H9 (cell line): ENCODE results near the gene TMPRSS2. TPM values are rescaled to one million over a fixed set of nuclear protein-coding genes. Genes with fewer than 3 reads are reported as not detected.

Source experiments
- DNase-seq: peaks from one replicate; pipeline ENCODE4 v3.0.0-alpha.2; 2017
- H2AFZ ChIP-seq: one replicate; pipeline ENCODE4 v1.6.1; 2013; ENCODE audit warnings: mild to moderate bottlenecking, low read length, control low read depth, moderate library complexity
- H2AK5ac ChIP-seq: 2 replicates; pipeline ENCODE4 v1.6.1; 2013; ENCODE audit warnings: low read length, control low read depth, mixed read lengths; ENCODE audit not compliant: insufficient read length
- H2BK120ac ChIP-seq: one replicate; pipeline ENCODE4 v1.6.1; 2013; ENCODE audit warnings: low read depth, mild to moderate bottlenecking, low read length, control low read depth, inconsistent platforms; ENCODE audit not compliant: poor library complexity, severe bottlenecking
- H2BK12ac ChIP-seq: 2 replicates; pipeline ENCODE4 v1.6.1; 2013; ENCODE audit warnings: low read length, control low read depth, mixed read lengths, low read depth; ENCODE audit not compliant: insufficient read length
- H2BK15ac ChIP-seq: 2 replicates; pipeline ENCODE4 v1.6.1; 2013; ENCODE audit warnings: low read depth, low read length, control low read depth
- H2BK20ac ChIP-seq: one replicate; pipeline ENCODE4 v1.6.1; 2013; ENCODE audit warnings: low read depth, mild to moderate bottlenecking, low read length, control low read depth, inconsistent platforms; ENCODE audit not compliant: poor library complexity, severe bottlenecking
- H2BK5ac ChIP-seq: 2 replicates; pipeline ENCODE4 v1.6.1; 2013; ENCODE audit warnings: low read length, control low read depth, mixed read lengths; ENCODE audit not compliant: insufficient read length
- H3K14ac ChIP-seq: 2 replicates; pipeline ENCODE4 v1.6.1; 2013; ENCODE audit warnings: low read length, control low read depth; ENCODE audit not compliant: insufficient read depth
- H3K18ac ChIP-seq: 2 replicates; pipeline ENCODE4 v1.6.1; 2013; ENCODE audit warnings: low read depth, mild to moderate bottlenecking, mixed read lengths, low read length, control low read depth; ENCODE audit not compliant: insufficient read length
- H3K23ac ChIP-seq: 2 replicates; pipeline ENCODE4 v1.6.1; 2013; ENCODE audit warnings: low read length, control low read depth, mixed read lengths, low read depth; ENCODE audit not compliant: insufficient read length
- H3K23me2 ChIP-seq: 2 replicates; pipeline ENCODE4 v1.6.1; 2013; ENCODE audit warnings: low read depth, mild to moderate bottlenecking, mixed read lengths, low read length, control low read depth; ENCODE audit not compliant: insufficient read length, poor library complexity, severe bottlenecking
- H3K27ac ChIP-seq: 2 replicates; pipeline ENCODE4 v1.5.1; 2013; ENCODE audit warnings: low read length, control low read depth, mixed read lengths, low read depth; ENCODE audit not compliant: insufficient read length
- H3K27me3 ChIP-seq: 2 replicates; pipeline ENCODE4 v1.6.1; 2013; ENCODE audit warnings: low read length, control low read depth, inconsistent platforms; ENCODE audit not compliant: insufficient read depth
- H3K4ac ChIP-seq: 2 replicates; pipeline ENCODE4 v1.6.1; 2013; ENCODE audit warnings: low read depth, mild to moderate bottlenecking, control low read depth, inconsistent platforms, low read length, moderate library complexity
- H3K4me1 ChIP-seq: 2 replicates; pipeline ENCODE4 v1.6.1; 2013; ENCODE audit warnings: low read length, control low read depth, inconsistent platforms; ENCODE audit not compliant: insufficient read depth
- H3K4me2 ChIP-seq: 2 replicates; pipeline ENCODE4 v1.6.1; 2013; ENCODE audit warnings: low read length, control low read depth, mixed read lengths; ENCODE audit not compliant: insufficient read length, insufficient read depth
- H3K56ac ChIP-seq: 2 replicates; pipeline ENCODE4 v1.6.1; 2013; ENCODE audit warnings: low read depth, mild to moderate bottlenecking, mixed read lengths, low read length, control low read depth; ENCODE audit not compliant: insufficient read length
- H3K79me1 ChIP-seq: 2 replicates; pipeline ENCODE4 v1.6.1; 2013; ENCODE audit warnings: low read depth, mild to moderate bottlenecking, moderate library complexity, low read length, control low read depth, inconsistent platforms; ENCODE audit not compliant: insufficient read depth, poor library complexity, severe bottlenecking
- H3K79me2 ChIP-seq: 2 replicates; pipeline ENCODE4 v1.6.1; 2013; ENCODE audit warnings: low read length, control low read depth, inconsistent platforms; ENCODE audit not compliant: insufficient read depth
- H3K9ac ChIP-seq: 2 replicates; pipeline ENCODE4 v1.6.1; 2013; ENCODE audit warnings: low read length, control low read depth, mixed read lengths; ENCODE audit not compliant: insufficient read length; ENCODE audit errors: extremely low read depth
- H3K9me3 ChIP-seq: one replicate; pipeline ENCODE4 v1.6.1; 2013; ENCODE audit warnings: low read depth, low read length, inconsistent platforms; ENCODE audit not compliant: control insufficient read depth
- H3T11ph ChIP-seq: one replicate; pipeline ENCODE4 v1.6.1; 2013; ENCODE audit warnings: mild to moderate bottlenecking, low read length, control low read depth, inconsistent platforms
- H4K20me1 ChIP-seq: one replicate; pipeline ENCODE4 v1.6.1; 2013; ENCODE audit not compliant: control insufficient read depth, insufficient read length, insufficient read depth
- H4K5ac ChIP-seq: 2 replicates; pipeline ENCODE4 v1.6.1; 2013; ENCODE audit warnings: low read depth, mild to moderate bottlenecking, mixed read lengths, low read length, control low read depth; ENCODE audit not compliant: insufficient read length
- H4K8ac ChIP-seq: replicated peaks from 2 replicates; pipeline ENCODE4 v1.6.1; 2013; ENCODE audit warnings: low read length, control low read depth, mixed read lengths, low read depth; ENCODE audit not compliant: insufficient read length
- H4K91ac ChIP-seq: 2 replicates; pipeline ENCODE4 v1.6.1; 2013; ENCODE audit warnings: low read depth, mild to moderate bottlenecking, moderate library complexity, mixed read lengths, low read length, control low read depth; ENCODE audit not compliant: insufficient read length
- H3K27ac Mint-ChIP-seq, 3 experiments: 2 replicates in 2 of 3; 3 replicates in 1 of 3; pipeline ENCODE4 v1.8.0; 2020 to 2021; ENCODE audit warnings: mixed read lengths in 3 of 3, mild to moderate bottlenecking in 1 of 3, moderate library complexity in 1 of 3
- H3K27me3 Mint-ChIP-seq: 2 replicates; pipeline ENCODE4 v1.8.0; 2021; ENCODE audit warnings: low read depth, mild to moderate bottlenecking, moderate library complexity, mixed read lengths
- H3K36me3 Mint-ChIP-seq, 3 experiments: 2 replicates in 2 of 3; 3 replicates in 1 of 3; pipeline ENCODE4 v1.8.0; 2020 to 2021; ENCODE audit warnings: low read depth in 3 of 3, mixed read lengths in 3 of 3; ENCODE audit not compliant: insufficient read depth in 1 of 3
- H3K4me1 Mint-ChIP-seq, 2 experiments: 2 replicates each; pipeline ENCODE4 v1.8.0; 2020; ENCODE audit warnings: mixed read lengths in 2 of 2
- H3K4me3 Mint-ChIP-seq, 2 experiments: 2 replicates in 1 of 2; 3 replicates in 1 of 2; pipeline ENCODE4 v1.8.0; 2020 to 2021; ENCODE audit warnings: mild to moderate bottlenecking in 2 of 2, mixed read lengths in 2 of 2, moderate library complexity in 1 of 2
- H3K9me3 Mint-ChIP-seq, 2 experiments: 2 replicates in 1 of 2; 3 replicates in 1 of 2; pipeline ENCODE4 v1.8.0; 2020; ENCODE audit warnings: mild to moderate bottlenecking in 2 of 2, mixed read lengths in 2 of 2, moderate library complexity in 1 of 2
- CTCF ChIP-seq: fragments of 200-600 bp; sonication (generic); conservative IDR thresholded peaks from 3 replicates; pipeline ENCODE4 v1.8.0; 2021; ENCODE audit warnings: antibody characterized with exemption, mild to moderate bottlenecking
- WGBS: extraction: QIAGEN DNeasy Blood & Tissue Kit; methylation state at CpG from one replicate; pipeline ENCODE4 v1.1.7; 2013; ENCODE audit warnings: missing lambda C conversion rate, low lambda C conversion rate, mixed read lengths; ENCODE audit not compliant: insufficient read length; ENCODE audit errors: extremely low coverage; 5-methylcytosine and 5-hydroxymethylcytosine counted together
- total RNA-seq: library from RNA; stranded (reverse); gene quantifications from 2 replicates; pipeline ENCODE4 v1.2.1, GENCODE V29; 2021

Gene TMPRSS2
- total RNA-seq, 1 experiment from 2014 or later: 12.1 TPM

- TF ChIP-seq CTCF: no peak
- Mint-ChIP-seq H3K4me1 (peaks cover 17 to 22% of the 10 kb centered on the region in 2 experiments), H3K27me3 (peaks cover 6% of the 10 kb centered on the region), H3K4me3 (no peak overlapping the region), H3K9me3 (no peaks in the 10 kb centered on the region), H3K27ac (no peak overlapping the region), H3K36me3 (no peaks in the 10 kb centered on the region)
- no peak overlapping the region for H4K91ac ChIP-seq
- no peaks in the 10 kb centered on the region for H4K20me1 ChIP-seq
- H3K79me1 ChIP-seq: no peaks in the 10 kb centered on the region
- H2BK120ac ChIP-seq: no peak overlapping the region
- H3K23ac ChIP-seq: no peak overlapping the region
- no peaks in the 10 kb centered on the region for H3K79me2 ChIP-seq
- no peak overlapping the region for H2BK15ac ChIP-seq
- H3K4me2 ChIP-seq: no peak overlapping the region
- no peak overlapping the region for H4K8ac ChIP-seq
- H3T11ph ChIP-seq: no peak overlapping the region
- no peak overlapping the region for H2AK5ac ChIP-seq
- no peak overlapping the region for H3K9ac ChIP-seq
- no peaks in the 10 kb centered on the region for H3K4me1 ChIP-seq
- H2BK5ac ChIP-seq: no peak overlapping the region
- H3K14ac ChIP-seq: no peak overlapping the region; the same call in 1 of the 2 replicates
- H3K23me2 ChIP-seq: no peaks in the 10 kb centered on the region
- DNase-seq: no peak
- H3K56ac ChIP-seq: no peak overlapping the region
- H2BK20ac ChIP-seq: no peak overlapping the region
- peak overlapping the region; percentile 26 for H3K18ac ChIP-seq
- no peak overlapping the region for H2AFZ ChIP-seq
- no peaks in the 10 kb centered on the region for H3K9me3 ChIP-seq
- no peak overlapping the region for H4K5ac ChIP-seq
- no peak overlapping the region for H3K4ac ChIP-seq
- no peak overlapping the region for H3K27ac ChIP-seq
- no peak overlapping the region for H2BK12ac ChIP-seq
- H3K27me3 ChIP-seq: no peaks in the 10 kb centered on the region
- WGBS: no CpG with 5 or more reads among the region's 19 CpGs
Observed at GRCh38 chr21:41536076-41536826, 28.3 kb upstream of the TMPRSS2 start.
